A549 (cell line): Measurements from ENCODE around the gene AUH. TPM values are rescaled to one million over a fixed set of nuclear protein-coding genes. Genes with fewer than 3 reads are reported as not detected.
A peak's percentile ranks its signal among the peaks of the same experiment; 100 is the strongest.

Experiments used
- ATAC-seq, 2 experiments: fragments of 200-7000 bp in 1 of 2; fragments of >200 bp in 1 of 2; cut with Nextera tagmentation in 1 of 2; cut with Tn5 transposase in 1 of 2; 3 replicates each; pipeline versions ENCODE4 v1.8.0 to v1.9.1; 2018 to 2020; ENCODE audit warnings: mild to moderate bottlenecking in 1 of 2, moderate library complexity in 1 of 2
- CTCF ChIA-PET: fragments of 300-600 bp; sonication (Branson Sonifier 250); formaldehyde crosslinking; extraction: SDS; loops from one replicate; lab custom pipeline; 2021; ENCODE audit warnings: antibody characterized with exemption, inconsistent platforms; lab: Yijun Ruan, JAX
- POLR2A ChIA-PET: fragments of 350-600 bp; formaldehyde crosslinking; extraction: SDS; loops from one replicate; lab custom pipeline; 2021; ENCODE audit warnings: antibody characterized with exemption, inconsistent platforms; lab: Yijun Ruan, JAX
- DNase-seq, 2 experiments: peaks; one replicate each; pipeline versions ENCODE4 v3.0.0 to v3.0.0-alpha.2; 2011 to 2016; ENCODE audit warnings: low read depth in 1 of 2, low spot score in 1 of 2
- FAIRE-seq: peaks from 2 replicates; lab custom pipeline; 2011; peaks lifted over from hg19 to GRCh38; lab: Jason Lieb, UNC
- H3K27ac ChIP-seq, 2 experiments: fragments of >200 bp; sonication (Bioruptor Twin); formaldehyde crosslinking; 3 replicates each; pipeline ENCODE4 v1.5.1; 2016 to 2017
- H3K4me1 ChIP-seq: fragments of >200 bp; sonication (Bioruptor Twin); formaldehyde crosslinking; 3 replicates; pipeline ENCODE4 v1.6.1; 2016
- H3K4me2 ChIP-seq: fragments of >200 bp; sonication (Bioruptor Twin); formaldehyde crosslinking; 3 replicates; pipeline ENCODE4 v1.6.1; 2016
- H3K4me3 ChIP-seq: fragments of >200 bp; sonication (Bioruptor Twin); formaldehyde crosslinking; 3 replicates; pipeline ENCODE4 v1.5.1; 2016
- H3K9me3 ChIP-seq: fragments of >200 bp; sonication (Bioruptor Twin); formaldehyde crosslinking; 3 replicates; pipeline ENCODE4 v1.6.1; 2016
- CBX8 ChIP-seq: fragments of 200-600 bp; sonication (generic); IDR thresholded peaks from 2 replicates; pipeline ENCODE4 v1.6.1; 2016
- CHD2 ChIP-seq: fragments of 150-350 bp; IDR thresholded peaks from 2 replicates; pipeline ENCODE4 v1.6.1; 2014; ENCODE audit warnings: low read length; ENCODE audit not compliant: partially characterized antibody
- FOSB ChIP-seq: fragments of 250-450 bp; sonication (Bioruptor Pico); IDR thresholded peaks from 2 replicates; pipeline ENCODE4 v1.5.0; 2020; ENCODE audit warnings: mild to moderate bottlenecking, moderate library complexity
- GATA3 ChIP-seq: IDR thresholded peaks from 2 replicates; pipeline ENCODE4 v1.6.1; 2012; ENCODE audit warnings: borderline replicate concordance
- HOXB13 ChIP-seq: fragments of 250-450 bp; sonication (Bioruptor Pico); IDR thresholded peaks from 2 replicates; pipeline ENCODE4 v1.5.0; 2020; ENCODE audit warnings: low read depth, mild to moderate bottlenecking, moderate library complexity
- JUN ChIP-seq, 2 experiments: fragments of >200 bp; sonication (Bioruptor Twin); formaldehyde crosslinking; IDR thresholded peaks; 2 replicates in 1 of 2; 3 replicates in 1 of 2; pipeline ENCODE4 v1.6.1; 2016 to 2017
- JUNB ChIP-seq: fragments of >200 bp; sonication (Bioruptor Twin); formaldehyde crosslinking; IDR thresholded peaks from 2 replicates; pipeline ENCODE4 v1.6.1; 2016
- KDM5A ChIP-seq: fragments of 200-600 bp; sonication (generic); IDR thresholded peaks from 2 replicates; pipeline ENCODE4 v1.6.1; 2016; ENCODE audit warnings: antibody characterized with exemption, mild to moderate bottlenecking
- MAFK ChIP-seq: fragments of 450-650 bp; IDR thresholded peaks from 2 replicates; pipeline ENCODE4 v1.6.1; 2014; ENCODE audit not compliant: partially characterized antibody
- MAZ ChIP-seq: fragments of 150-350 bp; IDR thresholded peaks from 2 replicates; pipeline ENCODE4 v1.6.1; 2014; ENCODE audit warnings: antibody characterized with exemption, low read depth, low read length, borderline replicate concordance
- MYC ChIP-seq: IDR thresholded peaks from 2 replicates; pipeline ENCODE4 v1.6.1; 2012; ENCODE audit warnings: mild to moderate bottlenecking, inconsistent platforms, low read length, improper control_type of control experiment, borderline replicate concordance
- NPAS2 ChIP-seq: fragments of 250-450 bp; sonication (Bioruptor Pico); IDR thresholded peaks from 2 replicates; pipeline ENCODE4 v1.8.0; 2022; ENCODE audit warnings: mild to moderate bottlenecking, moderate library complexity, borderline replicate concordance
- NR3C1 ChIP-seq: fragments of >200 bp; sonication (Bioruptor Twin); formaldehyde crosslinking; IDR thresholded peaks from 3 replicates; pipeline ENCODE4 v1.6.1; 2017
- PHF8 ChIP-seq: fragments of 200-600 bp; sonication (generic); IDR thresholded peaks from 2 replicates; pipeline ENCODE4 v1.6.1; 2016; ENCODE audit warnings: low read depth, mild to moderate bottlenecking, antibody characterized with exemption, moderate library complexity, borderline replicate concordance
- POLR2A ChIP-seq: IDR thresholded peaks from 2 replicates; pipeline ENCODE4 v1.6.1; 2012; ENCODE audit warnings: mild to moderate bottlenecking, low read length
- POLR2AphosphoS2 ChIP-seq: conservative IDR thresholded peaks from 2 replicates; pipeline ENCODE4 v1.6.1; 2012; ENCODE audit warnings: low read length, improper control_type of control experiment, inconsistent platforms
- RCOR1 ChIP-seq: fragments of 150-350 bp; IDR thresholded peaks from 2 replicates; pipeline ENCODE4 v1.6.1; 2014; ENCODE audit warnings: antibody characterized with exemption, low read length, low read depth
- RFX5 ChIP-seq: fragments of 450-650 bp; IDR thresholded peaks from 2 replicates; pipeline ENCODE4 v1.7.1; 2014; ENCODE audit warnings: antibody characterized with exemption, mild to moderate bottlenecking, moderate library complexity
- SMC3 ChIP-seq: fragments of >200 bp; sonication (Bioruptor Twin); formaldehyde crosslinking; IDR thresholded peaks from 3 replicates; pipeline ENCODE4 v1.6.1; 2018; ENCODE audit warnings: inconsistent platforms
- TP53 ChIP-seq: fragments of 250-450 bp; sonication (Bioruptor Pico); IDR thresholded peaks from 2 replicates; pipeline ENCODE4 v1.5.0; 2021; ENCODE audit warnings: mild to moderate bottlenecking, moderate library complexity
- ZNF302 ChIP-seq: fragments of 250-450 bp; sonication (Bioruptor Pico); IDR thresholded peaks from 2 replicates; pipeline ENCODE4 v1.9.0; 2021; ENCODE audit warnings: inconsistent platforms, mild to moderate bottlenecking, moderate library complexity
- ZSCAN20 ChIP-seq: fragments of 250-450 bp; sonication (Bioruptor Pico); IDR thresholded peaks from 2 replicates; pipeline ENCODE4 v1.8.0; 2022; ENCODE audit warnings: mild to moderate bottlenecking, moderate library complexity
- WGBS: methylation state at CpG from one replicate; pipeline ENCODE4 v1.1.6; 2017; ENCODE audit errors: missing lambda C conversion rate; 5-methylcytosine and 5-hydroxymethylcytosine counted together
- polyA plus RNA-seq, 4 experiments: library from polyadenylated mRNA; depleted of rRNA in 3 of 4; stranded (reverse); fragments of >200 nt; fragmentation: RNase III in 1 of 4; extraction: RNeasy Plus Mini Kit Qiagen cat#74134 plus additional on column Dnase treatment in 1 of 4; gene quantifications; 2 replicates in 3 of 4; 3 replicates in 1 of 4; pipeline ENCODE4 v1.2.3, GENCODE V29; 2011 to 2017
- TF ChIP-seq, protein P1 (sequence below): fragments of 250-450 bp; sonication (Bioruptor Pico); IDR thresholded peaks from 2 replicates; pipeline ENCODE4 v1.5.0; 2020; ENCODE audit warnings: low read depth, mild to moderate bottlenecking, moderate library complexity
- TF ChIP-seq, protein P2 (sequence below): fragments of 150-350 bp; IDR thresholded peaks from 2 replicates; pipeline ENCODE4 v1.6.1; 2014; ENCODE audit warnings: low read depth, mild to moderate bottlenecking, low read length
- TF ChIP-seq, protein P3 (sequence below): IDR thresholded peaks from 2 replicates; pipeline ENCODE4 v1.6.1; 2012
- TF ChIP-seq, protein P4 (sequence below): fragments of >200 bp; sonication (Bioruptor Twin); formaldehyde crosslinking; IDR thresholded peaks from 3 replicates; pipeline ENCODE4 v1.6.1; 2016

AUH gene
- polyA plus RNA-seq, 2 of the 4 experiments (the other 2 are of a cell fraction), result 11.1 to 15.9 TPM

DNA sequence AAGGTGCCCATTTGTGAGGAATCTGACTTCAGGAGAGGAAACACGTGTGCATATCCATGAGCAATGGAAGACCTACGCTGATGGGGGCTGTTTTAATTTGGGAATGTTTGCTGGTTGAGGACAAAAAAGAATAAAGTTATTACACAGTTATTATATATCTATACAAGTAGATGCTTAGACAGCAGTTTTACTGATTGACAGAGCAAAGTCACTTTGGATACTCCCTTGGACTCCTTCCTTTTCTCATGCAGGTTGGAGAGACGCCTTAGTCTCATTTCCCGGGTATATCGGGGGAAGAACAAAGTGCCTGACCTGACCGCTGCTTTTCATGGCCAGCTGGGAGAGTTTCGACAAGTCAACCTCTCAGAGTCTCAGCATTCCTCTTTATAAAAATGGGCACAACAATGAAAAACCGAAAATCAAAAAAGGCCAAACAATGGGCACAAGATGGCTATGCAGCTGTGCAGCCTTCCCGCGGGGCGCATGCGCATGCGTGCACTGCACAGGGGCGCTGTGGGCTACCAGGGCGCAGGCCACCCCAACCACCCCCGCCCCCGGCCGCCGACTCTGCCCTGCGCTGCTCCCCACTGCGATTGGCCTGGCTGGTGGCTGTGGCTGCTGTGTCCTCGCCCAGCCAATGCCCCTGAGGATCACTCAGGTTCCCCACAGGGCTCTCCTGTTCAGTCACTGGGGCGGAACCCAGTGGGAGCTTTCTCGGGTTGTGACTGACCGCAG lies 43.8 kb upstream of the AUH start:
- Histone ChIP-seq H3K4me3 (no peak overlapping the region), H3K27ac (no peak overlapping the region), H3K4me2 (no peak overlapping the region), H3K9me3 (no peaks in the 10 kb centered on the region), H3K4me1 (peaks cover 7% of the 10 kb centered on the region; the same call in 1 of the 3 replicates)
- POLR2A ChIA-PET, result interaction anchor here (0.6 kb wide), 1 partner anchor 19 kb away, joined by 5 read pairs; no protein-coding TSS in a partner anchor
- no peak for DNase-seq
- 91% methylated on average over 18 of the region's 25 CpGs for WGBS
- CTCF ChIA-PET, result interaction anchor here (0.6 to 2.2 kb wide), 5 partner anchors 9 to 490 kb away, joined by 3 to 5 read pairs (median 3); no protein-coding TSS in a partner anchor
- no peak for TF ChIP-seq CHD2
- no peak for TF ChIP-seq MAZ
- TF ChIP-seq JUNB, result no peak
- TF ChIP-seq, protein P1, sequence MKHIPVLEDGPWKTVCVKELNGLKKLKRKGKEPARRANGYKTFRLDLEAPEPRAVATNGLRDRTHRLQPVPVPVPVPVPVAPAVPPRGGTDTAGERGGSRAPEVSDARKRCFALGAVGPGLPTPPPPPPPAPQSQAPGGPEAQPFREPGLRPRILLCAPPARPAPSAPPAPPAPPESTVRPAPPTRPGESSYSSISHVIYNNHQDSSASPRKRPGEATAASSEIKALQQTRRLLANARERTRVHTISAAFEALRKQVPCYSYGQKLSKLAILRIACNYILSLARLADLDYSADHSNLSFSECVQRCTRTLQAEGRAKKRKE (CRISPR knock-in tag), result no peak
- no peak for TF ChIP-seq CBX8
- no peak for TF ChIP-seq MYC
- peak; percentile 27 for TF ChIP-seq MAFK
- peak in 1 of 2 experiments; percentile 37; a peak in 2 of 6 replicates for ATAC-seq
- no peak for FAIRE-seq

DNA sequence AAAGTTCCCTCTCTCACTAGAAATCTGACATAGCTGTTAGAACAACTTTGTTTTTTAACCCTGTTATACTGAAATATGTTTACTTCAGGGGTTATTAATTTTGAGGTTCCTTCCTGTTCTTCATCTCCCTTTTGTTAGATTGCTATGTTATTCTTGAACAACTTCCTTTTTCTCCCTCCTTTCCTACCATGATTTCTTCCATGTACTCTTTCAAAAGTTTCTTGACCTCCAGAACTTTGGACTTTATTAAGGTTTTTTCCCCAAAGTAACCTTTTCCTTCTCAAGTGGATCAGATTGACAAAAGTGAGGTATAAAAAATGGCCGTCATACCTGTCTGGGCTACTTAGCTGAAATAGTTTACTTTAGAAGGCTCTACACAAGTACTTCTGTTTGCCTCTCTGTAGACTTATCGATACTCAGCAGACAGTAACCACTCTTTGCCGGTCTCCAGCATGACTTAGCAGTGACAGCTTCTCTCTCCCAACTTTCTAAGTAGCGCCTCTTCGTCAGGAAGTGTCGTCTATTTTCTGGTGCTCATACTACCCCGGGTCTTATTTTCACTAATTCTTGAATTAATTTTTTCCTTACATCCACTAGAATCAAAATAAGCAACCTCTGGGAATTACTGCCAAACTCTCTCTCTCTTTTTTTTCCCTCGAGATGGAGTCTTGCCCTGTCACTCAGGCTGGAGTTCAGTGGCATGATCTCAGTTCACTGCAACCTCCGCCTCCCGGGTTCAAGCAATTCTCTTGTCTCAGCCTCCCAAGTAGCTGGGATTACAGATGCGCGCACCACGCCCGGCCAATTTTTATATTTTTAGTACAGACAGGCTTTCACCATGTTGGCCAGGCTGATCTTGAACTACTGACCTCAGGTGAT lies 42.2 kb upstream of the AUH start:
- ATAC-seq, result no peak
- no peak for DNase-seq
- Histone ChIP-seq H3K4me3 (no peak overlapping the region), H3K4me2 (no peak overlapping the region), H3K27ac (no peak overlapping the region), H3K4me1 (peaks cover 7% of the 10 kb centered on the region; the same call in 1 of the 3 replicates), H3K9me3 (no peaks in the 10 kb centered on the region)
- ChIA-PET POLR2A (no interaction called here), CTCF (interaction anchor here (1.2 to 1.4 kb wide), 2 partner anchors 9 to 370 kb away, joined by 3 to 6 read pairs; no protein-coding TSS in a partner anchor)
- no peak for FAIRE-seq
- 91% methylated on average over 14 of the region's 14 CpGs for WGBS
- TF ChIP-seq, protein P2, sequence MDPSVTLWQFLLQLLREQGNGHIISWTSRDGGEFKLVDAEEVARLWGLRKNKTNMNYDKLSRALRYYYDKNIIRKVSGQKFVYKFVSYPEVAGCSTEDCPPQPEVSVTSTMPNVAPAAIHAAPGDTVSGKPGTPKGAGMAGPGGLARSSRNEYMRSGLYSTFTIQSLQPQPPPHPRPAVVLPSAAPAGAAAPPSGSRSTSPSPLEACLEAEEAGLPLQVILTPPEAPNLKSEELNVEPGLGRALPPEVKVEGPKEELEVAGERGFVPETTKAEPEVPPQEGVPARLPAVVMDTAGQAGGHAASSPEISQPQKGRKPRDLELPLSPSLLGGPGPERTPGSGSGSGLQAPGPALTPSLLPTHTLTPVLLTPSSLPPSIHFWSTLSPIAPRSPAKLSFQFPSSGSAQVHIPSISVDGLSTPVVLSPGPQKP, result no peak
- TF ChIP-seq GATA3, result no peak
- no peak for TF ChIP-seq FOSB
- no peak for TF ChIP-seq RFX5
- no peak for TF ChIP-seq PHF8
- TF ChIP-seq ZSCAN20 (CRISPR knock-in tag), result no peak
- no peak for TF ChIP-seq SMC3
- no peak for TF ChIP-seq MAZ
- TF ChIP-seq TP53 (CRISPR knock-in tag), result no peak
- no peak for TF ChIP-seq RCOR1
- no peak for TF ChIP-seq HOXB13 (CRISPR knock-in tag)
- no peak for TF ChIP-seq ZNF302 (CRISPR knock-in tag)
- TF ChIP-seq KDM5A, result no peak
- TF ChIP-seq POLR2A, result no peak
- no peak for TF ChIP-seq POLR2AphosphoS2

DNA sequence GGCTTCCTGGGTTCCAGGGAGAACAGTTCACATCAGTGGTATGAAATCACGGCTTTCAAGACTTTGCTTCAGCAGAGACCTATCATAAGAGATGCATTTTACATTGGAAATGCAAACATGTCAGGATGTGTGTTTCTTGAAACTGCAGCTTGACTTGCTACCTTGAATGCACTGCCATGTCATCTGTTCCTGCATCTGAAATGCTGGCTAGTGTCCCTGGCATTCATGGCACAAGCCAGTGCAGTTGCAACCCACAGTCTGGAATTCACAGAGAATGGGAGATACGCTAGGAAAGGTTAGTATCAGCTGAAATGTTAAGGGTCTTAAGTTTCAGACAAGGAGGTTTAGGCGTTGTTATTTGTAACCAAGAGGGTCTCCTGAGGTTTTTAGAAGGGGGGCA lies 37.2 kb upstream of the AUH start:
- no peaks in the 10 kb centered on the region for H3K9me3 ChIP-seq
- H3K4me1 ChIP-seq, result peaks cover 18% of the 10 kb centered on the region
- DNase-seq, result no peak
- no peak overlapping the region for H3K27ac ChIP-seq
- no peak for FAIRE-seq
- H3K4me3 ChIP-seq, result no peak overlapping the region
- H3K4me2 ChIP-seq, result no peak overlapping the region
- CTCF ChIA-PET, result interaction anchor here (1.2 kb wide), 2 partner anchors 27 to 34 kb away, joined by 3 read pairs; no protein-coding TSS in a partner anchor
- WGBS, result 60% methylated on average over 3 of the region's 3 CpGs
- POLR2A ChIA-PET, result no interaction called here
- no peak for ATAC-seq
- TF ChIP-seq RCOR1 (no peak), JUNB (no peak), ZSCAN20 (CRISPR knock-in tag) (no peak), NR3C1 (no peak), JUN (IDR thresholded peaks at IDR 0.05) (no peak), SMC3 (no peak), GATA3 (no peak), NPAS2 (no peak), CHD2 (no peak)
- TF ChIP-seq, protein P2, result no peak
- TF ChIP-seq, protein P3, sequence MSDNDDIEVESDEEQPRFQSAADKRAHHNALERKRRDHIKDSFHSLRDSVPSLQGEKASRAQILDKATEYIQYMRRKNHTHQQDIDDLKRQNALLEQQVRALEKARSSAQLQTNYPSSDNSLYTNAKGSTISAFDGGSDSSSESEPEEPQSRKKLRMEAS, result no peak
- TF ChIP-seq, protein P4, sequence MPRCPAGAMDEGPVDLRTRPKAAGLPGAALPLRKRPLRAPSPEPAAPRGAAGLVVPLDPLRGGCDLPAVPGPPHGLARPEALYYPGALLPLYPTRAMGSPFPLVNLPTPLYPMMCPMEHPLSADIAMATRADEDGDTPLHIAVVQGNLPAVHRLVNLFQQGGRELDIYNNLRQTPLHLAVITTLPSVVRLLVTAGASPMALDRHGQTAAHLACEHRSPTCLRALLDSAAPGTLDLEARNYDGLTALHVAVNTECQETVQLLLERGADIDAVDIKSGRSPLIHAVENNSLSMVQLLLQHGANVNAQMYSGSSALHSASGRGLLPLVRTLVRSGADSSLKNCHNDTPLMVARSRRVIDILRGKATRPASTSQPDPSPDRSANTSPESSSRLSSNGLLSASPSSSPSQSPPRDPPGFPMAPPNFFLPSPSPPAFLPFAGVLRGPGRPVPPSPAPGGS, result no peak
